ENCODE data around the gene RSKR.

The RSKR gene

DNA sequence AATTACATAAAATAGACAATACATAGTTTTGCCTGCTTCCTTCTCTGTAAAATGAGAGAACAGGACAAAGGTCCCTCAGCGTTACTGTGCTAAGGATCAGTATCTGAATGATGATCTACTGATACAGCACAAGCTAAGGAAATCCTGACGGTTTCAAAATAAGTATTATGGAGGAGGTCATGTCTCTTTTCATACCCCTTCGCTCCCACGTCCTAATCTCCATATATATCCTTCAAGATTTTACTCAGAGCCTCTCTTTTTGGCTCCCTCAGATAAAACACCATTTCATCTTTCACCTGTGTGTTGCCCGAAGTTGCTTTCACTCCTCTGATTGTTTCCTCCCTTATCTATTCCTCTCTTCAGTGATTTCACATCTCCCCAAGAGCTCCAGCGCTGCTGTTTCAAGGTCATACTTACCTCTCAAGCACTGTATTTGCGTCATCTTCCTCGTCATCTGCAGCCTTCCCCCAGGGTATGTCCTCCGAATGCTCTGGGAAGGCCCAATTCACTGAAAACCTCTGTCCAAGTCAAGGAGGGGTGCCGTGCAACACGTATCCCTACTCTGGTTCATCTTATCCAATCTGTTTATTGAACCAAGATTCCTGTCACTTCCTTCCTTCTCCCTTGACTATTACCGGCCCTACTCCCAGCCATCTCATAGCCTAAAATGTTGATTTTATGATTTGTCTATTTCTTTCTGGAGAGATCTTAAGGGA, 32.2 kb upstream of the RSKR start:
- Histone ChIP-seq H3K9ac (ENCODE audit: low read depth, low read length) (no peak overlapping the region), H3K4me3 (ENCODE audit: low read length) (peak overlapping the region; percentile 97), H3K36me3 (ENCODE audit: insufficient read depth, low read length) (peaks cover 52% of the 10 kb centered on the region), H3K4me1 (ENCODE audit: insufficient read depth, low read length) (peaks cover 13% of the 10 kb centered on the region), H3K27ac (ENCODE audit: low read depth, low read length) (peak overlapping the region; percentile 57), H3K27me3 (ENCODE audit: insufficient read depth, low read length) (no peaks in the 10 kb centered on the region), H3K9me3 (ENCODE audit: insufficient read depth, low read depth, low read length) (no peaks in the 10 kb centered on the region)
- 89% methylated on average over 11 of the region's 12 CpGs for WGBS

DNA sequence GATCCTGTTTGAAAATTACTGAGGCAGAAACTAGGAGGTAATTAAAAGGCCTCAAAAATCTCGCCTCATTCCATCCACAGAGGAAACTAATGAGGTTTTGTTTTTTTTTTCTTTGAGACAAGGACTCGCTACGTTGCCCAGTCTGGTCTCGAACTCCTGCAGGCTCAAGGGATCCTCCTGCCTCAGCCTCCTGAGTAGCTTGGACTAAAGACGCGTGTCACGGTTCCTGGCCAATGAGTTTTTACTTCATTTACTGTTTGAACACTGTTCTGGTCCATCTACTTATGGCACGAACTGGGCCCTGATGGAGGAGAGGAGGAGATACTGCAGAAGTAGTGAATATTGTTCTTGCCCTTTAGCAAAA, 31.6 kb upstream of the RSKR start:
- Histone ChIP-seq H3K9ac (ENCODE audit: low read depth, low read length) (peak overlapping the region; percentile 83), H3K4me3 (ENCODE audit: low read length) (peak overlapping the region; percentile 97), H3K9me3 (ENCODE audit: insufficient read depth, low read depth, low read length) (no peaks in the 10 kb centered on the region), H3K4me1 (ENCODE audit: insufficient read depth, low read length) (peaks cover 13% of the 10 kb centered on the region), H3K27me3 (ENCODE audit: insufficient read depth, low read length) (no peaks in the 10 kb centered on the region), H3K27ac (ENCODE audit: low read depth, low read length) (peak overlapping the region; percentile 79), H3K36me3 (ENCODE audit: insufficient read depth, low read length) (peaks cover 52% of the 10 kb centered on the region)
- 79% methylated on average over 8 of the region's 8 CpGs for WGBS

DNA sequence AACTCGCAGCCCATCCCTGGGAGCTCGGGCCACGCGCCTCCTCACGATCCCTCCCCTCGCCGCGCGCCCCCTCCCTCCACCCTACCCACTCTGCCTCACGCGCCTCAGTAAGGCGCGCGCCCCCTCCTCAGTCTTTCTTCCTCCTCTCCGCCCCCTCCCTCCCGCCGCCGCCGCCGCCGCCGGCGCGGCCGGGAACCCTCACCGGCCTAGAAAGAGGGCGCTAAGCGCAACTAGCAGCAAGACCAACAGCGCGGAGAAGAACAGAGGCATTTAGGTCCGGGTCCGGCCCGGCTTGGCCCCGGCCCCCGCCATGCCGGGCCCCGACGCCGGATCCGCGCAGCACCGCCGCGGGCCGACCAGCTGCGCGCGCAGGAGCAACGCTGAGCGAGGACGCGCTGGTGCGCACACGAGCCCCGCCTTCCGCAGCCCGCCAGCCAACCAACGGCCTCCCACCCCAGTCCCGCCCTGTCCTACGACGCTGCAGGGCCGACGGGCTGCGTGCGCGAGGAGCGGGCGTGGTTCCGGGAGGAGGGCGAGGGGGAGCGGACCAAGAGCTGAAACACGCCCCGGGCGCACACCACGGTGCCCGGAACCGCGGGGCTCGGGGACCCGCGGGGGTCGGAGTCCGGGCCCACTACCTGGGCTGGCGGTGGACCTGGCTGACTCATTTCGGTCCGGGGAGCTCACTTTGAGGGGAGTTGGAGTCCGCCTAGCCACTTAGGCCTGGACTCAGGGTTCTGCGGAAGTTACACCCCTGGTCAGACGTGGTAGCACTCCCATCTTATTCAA, 31.0 kb upstream of the RSKR start, which contains the start of gene BLTP2:
Gene BLTP2 (minus strand): TSS at position 372 of the 789 bp plus-strand sequence. CDS start 102 bp downstream, at position 270.
- H3K36me3 ChIP-seq (ENCODE audit: insufficient read depth, low read length) = peaks cover 54% of the 10 kb centered on the region
- WGBS = under 1% methylated on average over 89 of the region's 89 CpGs

DNA sequence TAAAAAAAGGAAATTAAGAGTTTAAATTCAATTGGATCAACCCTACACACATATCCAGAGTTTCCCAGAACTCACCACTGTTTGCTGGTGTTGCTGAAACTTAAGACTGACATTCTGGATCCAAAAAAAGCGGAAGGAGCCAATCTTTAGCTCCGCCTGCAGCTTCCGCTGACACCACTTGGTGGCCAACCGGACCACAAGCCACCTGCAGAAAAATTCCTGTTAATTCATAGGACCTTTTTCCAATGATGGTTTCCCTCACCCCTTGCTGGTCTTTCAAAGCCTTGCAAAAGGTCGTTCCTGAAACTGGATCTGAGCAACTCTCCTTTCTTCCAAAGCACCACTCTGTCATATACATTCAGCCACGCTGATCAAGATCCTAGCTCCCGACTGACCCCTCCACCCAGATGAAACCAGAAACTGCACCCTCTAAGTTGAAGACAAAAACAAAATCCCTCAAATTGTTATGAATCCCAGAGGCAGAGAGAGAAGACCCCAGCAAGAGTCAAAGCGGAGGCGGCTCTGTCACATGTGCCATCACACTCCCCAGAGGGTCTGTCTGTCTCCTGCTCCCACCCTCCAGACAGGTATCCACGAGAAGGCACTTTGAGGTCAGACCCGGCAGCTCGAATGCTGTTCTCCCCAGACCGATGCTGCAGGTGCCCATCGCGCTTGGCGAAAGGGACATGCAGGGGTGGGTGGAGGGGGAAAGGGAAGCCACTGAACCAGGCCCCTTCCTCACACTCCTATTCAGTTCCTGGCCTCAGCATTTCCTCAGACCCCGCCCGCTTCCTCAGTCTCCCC, 30.2 kb upstream of the RSKR start:
- WGBS = 4% methylated on average over 18 of the region's 18 CpGs
- peak overlapping the region; percentile 83 for H3K9ac ChIP-seq (ENCODE audit: low read depth, low read length)
- H3K9me3 ChIP-seq (ENCODE audit: insufficient read depth, low read depth, low read length) = no peaks in the 10 kb centered on the region
- H3K4me1 ChIP-seq (ENCODE audit: insufficient read depth, low read length) = peaks cover 13% of the 10 kb centered on the region
- no peaks in the 10 kb centered on the region for H3K27me3 ChIP-seq (ENCODE audit: insufficient read depth, low read length)
- H3K4me3 ChIP-seq (ENCODE audit: low read length) = peak overlapping the region; percentile 97
- H3K27ac ChIP-seq (ENCODE audit: low read depth, low read length) = peak overlapping the region; percentile 96
- H3K36me3 ChIP-seq (ENCODE audit: insufficient read depth, low read length) = peaks cover 60% of the 10 kb centered on the region

More for the DNA sequence above, 31.0 kb upstream of the RSKR start, which contains the start of gene BLTP2:
- Histone ChIP-seq H3K4me1 (ENCODE audit: insufficient read depth, low read length) (peaks cover 13% of the 10 kb centered on the region), H3K9ac (ENCODE audit: low read depth, low read length) (peak within 1 kb of the TSS; percentile 83), H3K27me3 (ENCODE audit: insufficient read depth, low read length) (no peaks in the 10 kb centered on the region), H3K4me3 (ENCODE audit: low read length) (peak within 1 kb of the TSS; percentile 97), H3K27ac (ENCODE audit: low read depth, low read length) (peak within 1 kb of the TSS; percentile 96), H3K9me3 (ENCODE audit: insufficient read depth, low read depth, low read length) (no peaks in the 10 kb centered on the region)

DNA sequence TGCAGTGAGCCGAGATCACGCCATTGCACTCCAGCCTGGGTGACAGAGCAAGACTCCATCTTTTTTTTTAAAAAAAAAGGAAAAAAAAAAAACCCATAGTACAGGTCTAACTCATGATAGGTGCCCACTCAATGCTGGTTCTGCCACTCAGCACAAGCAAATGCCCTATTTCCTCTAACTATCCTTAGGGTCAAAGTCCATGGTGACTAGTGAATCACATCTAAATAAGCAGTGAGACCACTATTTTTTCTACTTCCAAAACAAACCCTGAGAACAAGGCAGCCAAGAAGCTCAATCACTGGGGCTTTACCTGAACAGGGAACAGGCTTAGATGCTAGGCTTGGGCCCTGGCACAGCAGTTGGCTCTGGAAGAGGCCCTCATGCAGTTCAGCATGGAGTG, 27.6 kb upstream of the RSKR start:
- Histone ChIP-seq H3K4me1 (ENCODE audit: insufficient read depth, low read length) (peaks cover 9% of the 10 kb centered on the region), H3K4me3 (ENCODE audit: low read length) (no peak overlapping the region), H3K36me3 (ENCODE audit: insufficient read depth, low read length) (peaks cover 74% of the 10 kb centered on the region), H3K27me3 (ENCODE audit: insufficient read depth, low read length) (no peaks in the 10 kb centered on the region), H3K9ac (ENCODE audit: low read depth, low read length) (no peak overlapping the region), H3K9me3 (ENCODE audit: insufficient read depth, low read depth, low read length) (no peaks in the 10 kb centered on the region), H3K27ac (ENCODE audit: low read depth, low read length) (no peak overlapping the region)
- WGBS = 95% methylated on average over 2 of the region's 2 CpGs

DNA sequence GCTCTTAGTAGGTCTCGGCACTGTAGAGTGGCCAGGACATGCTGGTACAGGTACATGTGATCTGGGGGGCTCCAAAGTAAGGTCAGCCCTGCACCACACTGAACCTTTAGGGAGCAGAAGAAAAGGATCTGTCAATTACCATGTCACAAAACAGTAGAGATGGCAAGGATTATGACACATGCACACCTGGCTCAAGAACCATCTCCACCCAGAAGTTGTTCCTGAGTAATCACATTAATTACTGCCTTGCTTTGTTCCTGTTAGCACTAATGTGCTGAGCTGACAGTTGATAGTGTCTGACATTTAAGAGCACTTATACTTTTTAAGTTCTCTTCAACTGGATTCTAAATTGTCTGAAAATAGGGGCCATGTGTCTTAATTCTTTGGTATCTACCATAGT, 21.5 kb upstream of the RSKR start:
- H3K4me3 ChIP-seq (ENCODE audit: low read length) = no peak overlapping the region
- WGBS = 96% methylated on average over 1 of the region's 1 CpG
- no peak overlapping the region for H3K27ac ChIP-seq (ENCODE audit: low read depth, low read length)
- no peak overlapping the region for H3K9ac ChIP-seq (ENCODE audit: low read depth, low read length)
- no peaks in the 10 kb centered on the region for H3K9me3 ChIP-seq (ENCODE audit: insufficient read depth, low read depth, low read length)
- H3K4me1 ChIP-seq (ENCODE audit: insufficient read depth, low read length) = no peaks in the 10 kb centered on the region
- peaks cover 98% of the 10 kb centered on the region for H3K36me3 ChIP-seq (ENCODE audit: insufficient read depth, low read length)
- no peaks in the 10 kb centered on the region for H3K27me3 ChIP-seq (ENCODE audit: insufficient read depth, low read length)

DNA sequence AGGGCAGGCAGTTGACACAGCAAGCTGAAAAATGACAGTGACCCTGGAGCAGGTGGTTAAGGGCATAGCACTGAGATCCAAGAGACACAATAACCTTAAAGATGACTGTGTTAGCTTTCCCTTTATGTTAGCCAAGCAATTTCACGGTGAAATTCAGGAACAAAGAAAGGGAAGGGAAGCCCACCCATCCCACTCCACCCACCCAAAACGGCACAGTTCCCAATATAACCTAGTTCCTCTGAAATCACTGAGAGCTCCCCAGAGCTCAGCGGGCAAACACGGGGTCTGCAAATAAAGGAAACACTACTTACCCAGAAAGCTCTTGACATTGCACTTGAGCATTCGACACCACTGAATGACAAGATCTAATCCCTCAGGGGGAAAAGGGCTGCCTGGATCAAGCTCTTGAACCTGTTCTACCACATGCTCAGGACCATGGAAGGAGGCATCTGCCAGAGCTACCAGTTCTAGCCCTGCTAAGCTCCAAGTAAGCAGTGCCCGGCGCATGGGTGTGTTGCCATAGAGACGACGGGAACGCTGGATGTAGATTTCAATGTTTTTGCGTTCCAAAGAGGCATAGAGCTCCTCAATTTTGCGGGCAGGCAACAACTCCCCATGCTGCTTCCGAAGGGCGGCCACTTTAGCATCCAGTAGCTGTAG, 20.4 kb upstream of the RSKR start:
- H3K36me3 ChIP-seq (ENCODE audit: insufficient read depth, low read length) = peaks cover 100% of the 10 kb centered on the region
- H3K4me1 ChIP-seq (ENCODE audit: insufficient read depth, low read length) = no peaks in the 10 kb centered on the region
- no peaks in the 10 kb centered on the region for H3K27me3 ChIP-seq (ENCODE audit: insufficient read depth, low read length)
- no peaks in the 10 kb centered on the region for H3K9me3 ChIP-seq (ENCODE audit: insufficient read depth, low read depth, low read length)
- H3K27ac ChIP-seq (ENCODE audit: low read depth, low read length) = no peak overlapping the region
- H3K4me3 ChIP-seq (ENCODE audit: low read length) = no peak overlapping the region
- no peak overlapping the region for H3K9ac ChIP-seq (ENCODE audit: low read depth, low read length)
- 94% methylated on average over 14 of the region's 14 CpGs for WGBS

DNA sequence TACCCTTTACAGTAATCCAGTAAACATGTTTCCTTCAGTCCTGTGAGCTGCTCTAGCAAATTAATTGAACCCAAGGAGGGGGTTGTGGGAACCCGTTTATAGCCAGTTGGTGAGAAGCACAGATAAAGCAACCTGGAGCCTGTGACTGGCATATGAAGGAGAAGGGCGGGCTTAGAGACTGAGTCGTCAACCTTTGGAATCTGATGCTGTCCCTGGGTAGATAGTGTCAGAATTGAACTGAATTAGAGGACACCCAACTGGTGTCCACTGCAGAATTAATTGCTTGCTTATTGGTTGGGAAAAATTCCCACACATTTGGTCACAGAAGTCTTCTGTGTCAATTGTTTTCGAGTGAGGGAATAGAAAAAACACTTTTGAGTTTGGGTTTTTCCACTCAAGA, 12.8 kb upstream of the RSKR start:
- 95% methylated on average over 4 of the region's 4 CpGs for WGBS
- H3K36me3 ChIP-seq (ENCODE audit: insufficient read depth, low read length) = peaks cover 95% of the 10 kb centered on the region

DNA sequence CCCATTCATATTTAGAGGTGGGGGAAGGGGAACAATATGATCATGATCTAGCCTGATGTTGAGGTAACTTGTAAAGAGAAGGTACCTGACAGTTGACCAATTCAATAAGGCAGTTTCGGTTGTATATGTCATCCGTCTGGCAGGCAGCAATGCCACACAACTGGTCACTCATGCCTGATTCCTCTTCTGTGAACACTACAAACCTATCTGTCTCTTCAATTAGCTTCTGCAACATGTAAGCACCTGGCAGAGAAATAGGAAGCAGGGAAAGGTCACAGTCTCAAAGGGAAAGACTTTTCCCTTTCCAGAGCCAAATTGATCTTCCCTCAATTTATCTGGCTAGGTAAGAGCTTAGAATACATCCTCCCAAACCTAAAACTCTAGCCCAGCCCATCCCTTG, 10.2 kb upstream of the RSKR start:
- no peaks in the 10 kb centered on the region for H3K27me3 ChIP-seq (ENCODE audit: insufficient read depth, low read length)
- WGBS = 96% methylated on average over 2 of the region's 2 CpGs
- H3K4me1 ChIP-seq (ENCODE audit: insufficient read depth, low read length) = no peaks in the 10 kb centered on the region
- no peaks in the 10 kb centered on the region for H3K9me3 ChIP-seq (ENCODE audit: insufficient read depth, low read depth, low read length)
- H3K4me3 ChIP-seq (ENCODE audit: low read length) = no peak overlapping the region
- peaks cover 96% of the 10 kb centered on the region for H3K36me3 ChIP-seq (ENCODE audit: insufficient read depth, low read length)
- H3K27ac ChIP-seq (ENCODE audit: low read depth, low read length) = no peak overlapping the region
- H3K9ac ChIP-seq (ENCODE audit: low read depth, low read length) = no peak overlapping the region

More for the DNA sequence above, 12.8 kb upstream of the RSKR start:
- Histone ChIP-seq H3K27me3 (ENCODE audit: insufficient read depth, low read length) (no peaks in the 10 kb centered on the region), H3K9me3 (ENCODE audit: insufficient read depth, low read depth, low read length) (no peaks in the 10 kb centered on the region), H3K4me3 (ENCODE audit: low read length) (no peak overlapping the region), H3K9ac (ENCODE audit: low read depth, low read length) (no peak overlapping the region), H3K4me1 (ENCODE audit: insufficient read depth, low read length) (no peaks in the 10 kb centered on the region), H3K27ac (ENCODE audit: low read depth, low read length) (no peak overlapping the region)

DNA sequence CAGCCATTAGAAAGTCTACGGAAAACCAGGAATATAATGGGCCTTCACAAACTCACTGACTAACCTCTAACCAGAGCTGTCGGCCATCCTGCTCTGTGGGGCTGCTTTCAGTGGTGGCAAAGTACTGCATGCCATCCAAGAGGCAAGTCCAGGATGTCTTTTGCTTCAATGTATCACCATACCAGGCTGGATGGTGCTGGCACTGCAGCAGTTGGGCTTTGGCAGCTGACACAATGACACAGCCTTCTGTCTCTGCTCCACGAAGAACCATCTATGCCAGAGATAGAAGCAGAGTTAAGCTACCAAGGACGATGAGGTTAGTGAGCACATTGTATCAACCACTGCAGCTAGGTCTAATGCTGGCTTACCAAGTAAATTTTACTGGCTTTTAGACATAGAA, 9.7 kb upstream of the RSKR start:
- H3K36me3 ChIP-seq (ENCODE audit: insufficient read depth, low read length) = peaks cover 96% of the 10 kb centered on the region
- H3K4me1 ChIP-seq (ENCODE audit: insufficient read depth, low read length) = no peaks in the 10 kb centered on the region

More for the DNA sequence above, 9.7 kb upstream of the RSKR start:
- Histone ChIP-seq H3K9me3 (ENCODE audit: insufficient read depth, low read depth, low read length) (no peaks in the 10 kb centered on the region), H3K27me3 (ENCODE audit: insufficient read depth, low read length) (no peaks in the 10 kb centered on the region), H3K27ac (ENCODE audit: low read depth, low read length) (no peak overlapping the region), H3K4me3 (ENCODE audit: low read length) (no peak overlapping the region), H3K9ac (ENCODE audit: low read depth, low read length) (no peak overlapping the region)
- WGBS = 94% methylated on average over 4 of the region's 4 CpGs
